Breast epithelium (tissue), 3 donors: Measurements from ENCODE around the gene SYK.

Experiments used
- POLR2A ChIP-seq: fragments of 450-650 bp; IDR thresholded peaks from one replicate; pipeline ENCODE4 v1.6.1; 2016; ENCODE audit warnings: antibody characterized with exemption, mild to moderate bottlenecking, moderate library complexity
- POLR2AphosphoS5 ChIP-seq, 3 donors: sonication (generic); formaldehyde crosslinking; IDR thresholded peaks; one replicate each; pipeline ENCODE4 v1.6.1; 2017; ENCODE audit warnings: antibody characterized with exemption in 3 of 3
- TF ChIP-seq, protein P1 (sequence below), 3 donors: fragments of 450-650 bp; IDR thresholded peaks; one replicate each; pipeline ENCODE4 v1.5.1; 2016 to 2017; ENCODE audit warnings: antibody characterized with exemption in 3 of 3, mild to moderate bottlenecking in 3 of 3, moderate library complexity in 3 of 3

DNA sequence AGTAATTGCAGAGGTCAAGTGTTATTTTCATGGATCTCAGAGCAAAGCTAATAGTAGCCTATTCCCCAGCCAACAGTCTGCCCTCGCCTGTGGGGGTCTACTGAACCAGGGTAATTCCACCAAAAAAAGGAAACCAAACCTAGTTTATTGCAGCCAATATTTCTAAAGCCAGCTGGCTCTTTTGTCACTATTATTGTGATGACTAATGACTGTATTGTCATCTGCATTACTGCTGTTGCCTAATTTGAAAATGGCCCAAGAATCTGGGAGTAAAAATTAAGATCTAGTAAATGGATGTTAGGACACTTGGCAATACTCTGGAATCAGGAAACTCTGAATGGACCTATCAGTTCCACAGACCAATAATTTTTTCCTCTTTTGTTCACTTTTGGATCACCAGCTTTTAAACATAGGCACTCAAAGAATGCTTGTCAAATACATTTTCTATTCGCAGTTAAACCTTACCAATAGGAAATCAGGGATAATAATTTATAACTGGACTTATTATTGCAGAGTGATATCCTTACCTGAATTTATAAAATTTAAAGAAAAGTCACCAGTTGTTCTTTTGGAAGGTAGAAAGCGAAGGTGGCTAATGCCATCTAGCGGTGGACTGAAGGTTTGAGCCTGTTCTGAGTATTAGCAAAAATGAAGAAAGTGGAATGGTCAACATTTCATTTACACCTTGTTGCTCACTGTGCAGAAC, 69.2 kb downstream of the SYK start:
- TF ChIP-seq POLR2AphosphoS5 (IDR thresholded peaks at IDR 0.05) (no peak), POLR2A (no peak)
- TF ChIP-seq, protein P1, sequence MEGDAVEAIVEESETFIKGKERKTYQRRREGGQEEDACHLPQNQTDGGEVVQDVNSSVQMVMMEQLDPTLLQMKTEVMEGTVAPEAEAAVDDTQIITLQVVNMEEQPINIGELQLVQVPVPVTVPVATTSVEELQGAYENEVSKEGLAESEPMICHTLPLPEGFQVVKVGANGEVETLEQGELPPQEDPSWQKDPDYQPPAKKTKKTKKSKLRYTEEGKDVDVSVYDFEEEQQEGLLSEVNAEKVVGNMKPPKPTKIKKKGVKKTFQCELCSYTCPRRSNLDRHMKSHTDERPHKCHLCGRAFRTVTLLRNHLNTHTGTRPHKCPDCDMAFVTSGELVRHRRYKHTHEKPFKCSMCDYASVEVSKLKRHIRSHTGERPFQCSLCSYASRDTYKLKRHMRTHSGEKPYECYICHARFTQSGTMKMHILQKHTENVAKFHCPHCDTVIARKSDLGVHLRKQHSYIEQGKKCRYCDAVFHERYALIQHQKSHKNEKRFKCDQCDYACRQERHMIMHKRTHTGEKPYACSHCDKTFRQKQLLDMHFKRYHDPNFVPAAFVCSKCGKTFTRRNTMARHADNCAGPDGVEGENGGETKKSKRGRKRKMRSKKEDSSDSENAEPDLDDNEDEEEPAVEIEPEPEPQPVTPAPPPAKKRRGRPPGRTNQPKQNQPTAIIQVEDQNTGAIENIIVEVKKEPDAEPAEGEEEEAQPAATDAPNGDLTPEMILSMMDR (IDR thresholded peaks at IDR 0.05) = peak; percentile 55 to 63 (median 55)
